Suprapubic skin (tissue), 4 donors: ENCODE results near the gene CLDN19. TPM values are rescaled to one million over a fixed set of nuclear protein-coding genes. Genes with fewer than 3 reads are reported as not detected.
A peak's percentile ranks its signal among the peaks of the same experiment; 100 is the strongest.

ENCODE experiments used
- DNase-seq, 2 donors: peaks; one replicate each; pipeline ENCODE4 v3.0.0-alpha.2; 2019; ENCODE audit warnings: low spot score in 2 of 2
- H3K27ac ChIP-seq: fragments of 200-600 bp; sonication (generic); one replicate; pipeline ENCODE4 v1.5.1; 2019
- H3K27me3 ChIP-seq: fragments of 200-600 bp; sonication (generic); one replicate; pipeline ENCODE4 v1.5.1; 2019
- H3K36me3 ChIP-seq: fragments of 200-600 bp; sonication (generic); one replicate; pipeline ENCODE4 v1.5.1; 2019
- H3K4me1 ChIP-seq: fragments of 200-600 bp; sonication (generic); one replicate; pipeline ENCODE4 v1.5.1; 2019
- H3K4me3 ChIP-seq: fragments of 200-600 bp; sonication (generic); one replicate; pipeline ENCODE4 v1.5.1; 2019; ENCODE audit warnings: mild to moderate bottlenecking
- H3K9me3 ChIP-seq: fragments of 200-600 bp; sonication (generic); one replicate; pipeline ENCODE4 v1.5.1; 2019
- EP300 ChIP-seq: sonication (generic); formaldehyde crosslinking; IDR thresholded peaks from one replicate; pipeline ENCODE4 v1.6.1; 2017; ENCODE audit warnings: antibody characterized with exemption
- POLR2A ChIP-seq, 2 donors: fragments of 450-650 bp; IDR thresholded peaks; one replicate each; pipeline ENCODE4 v1.6.1; 2017; ENCODE audit warnings: antibody characterized with exemption in 2 of 2, mild to moderate bottlenecking in 2 of 2, moderate library complexity in 2 of 2
- POLR2AphosphoS5 ChIP-seq, 3 donors: sonication (generic); formaldehyde crosslinking; IDR thresholded peaks; one replicate each; pipeline ENCODE4 v1.6.1; 2017; ENCODE audit warnings: antibody characterized with exemption in 3 of 3
- WGBS: methylation state at CpG from one replicate; pipeline ENCODE4 v1.1.5; 2018; 5-methylcytosine and 5-hydroxymethylcytosine counted together
- total RNA-seq, 4 donors: library from RNA; depleted of rRNA; stranded (reverse); fragments of >200 nt; gene quantifications; one replicate each; pipeline ENCODE4 v1.1.0, GENCODE V29; 2016
- TF ChIP-seq, protein P1 (sequence below), 2 donors: fragments of 200-600 bp in 1 of 2; fragments of 450-650 bp in 1 of 2; sonication (generic) in 1 of 2; IDR thresholded peaks; one replicate each; pipeline ENCODE4 v1.5.1; 2016 to 2019; ENCODE audit warnings: antibody characterized with exemption in 2 of 2, mild to moderate bottlenecking in 1 of 2, moderate library complexity in 1 of 2

Gene CLDN19
- total RNA-seq, 4 donors from 2014 or later = 0.38 to 0.98 (median 0.44) TPM; not detected in 1

DNA sequence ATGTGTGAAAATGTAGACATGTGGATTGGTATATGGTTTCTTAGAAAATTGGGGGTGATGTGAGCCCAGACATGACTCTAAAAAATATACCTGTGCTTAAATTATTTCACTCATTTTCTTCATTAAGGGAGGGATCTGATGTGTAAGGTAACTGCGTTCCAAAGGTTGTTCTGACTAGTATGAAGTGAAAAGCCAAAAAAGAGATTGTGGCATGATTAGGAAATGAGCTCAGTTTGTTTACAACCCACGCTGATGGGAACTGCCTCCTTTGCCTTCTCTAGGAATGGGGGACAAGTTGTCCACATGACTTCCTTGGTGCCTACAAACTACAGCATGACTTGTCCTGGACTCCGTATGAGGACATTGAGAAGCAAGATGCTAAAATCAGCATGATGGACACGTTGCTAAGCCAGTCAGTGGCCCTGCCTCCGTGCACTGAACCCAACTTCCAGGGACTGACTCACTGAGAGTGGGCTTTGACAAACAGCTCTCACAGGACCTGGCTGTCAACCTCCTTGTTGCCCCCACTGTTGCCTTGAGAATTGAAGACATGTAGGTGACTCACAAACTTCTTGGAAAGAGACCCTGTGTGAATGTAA, 35.0 kb upstream of the CLDN19 start:
- H3K27me3 ChIP-seq = no peaks in the 10 kb centered on the region
- H3K9me3 ChIP-seq = no peaks in the 10 kb centered on the region
- DNase-seq = no peak
- TF ChIP-seq, protein P1, sequence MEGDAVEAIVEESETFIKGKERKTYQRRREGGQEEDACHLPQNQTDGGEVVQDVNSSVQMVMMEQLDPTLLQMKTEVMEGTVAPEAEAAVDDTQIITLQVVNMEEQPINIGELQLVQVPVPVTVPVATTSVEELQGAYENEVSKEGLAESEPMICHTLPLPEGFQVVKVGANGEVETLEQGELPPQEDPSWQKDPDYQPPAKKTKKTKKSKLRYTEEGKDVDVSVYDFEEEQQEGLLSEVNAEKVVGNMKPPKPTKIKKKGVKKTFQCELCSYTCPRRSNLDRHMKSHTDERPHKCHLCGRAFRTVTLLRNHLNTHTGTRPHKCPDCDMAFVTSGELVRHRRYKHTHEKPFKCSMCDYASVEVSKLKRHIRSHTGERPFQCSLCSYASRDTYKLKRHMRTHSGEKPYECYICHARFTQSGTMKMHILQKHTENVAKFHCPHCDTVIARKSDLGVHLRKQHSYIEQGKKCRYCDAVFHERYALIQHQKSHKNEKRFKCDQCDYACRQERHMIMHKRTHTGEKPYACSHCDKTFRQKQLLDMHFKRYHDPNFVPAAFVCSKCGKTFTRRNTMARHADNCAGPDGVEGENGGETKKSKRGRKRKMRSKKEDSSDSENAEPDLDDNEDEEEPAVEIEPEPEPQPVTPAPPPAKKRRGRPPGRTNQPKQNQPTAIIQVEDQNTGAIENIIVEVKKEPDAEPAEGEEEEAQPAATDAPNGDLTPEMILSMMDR (IDR thresholded peaks at IDR 0.05) = no peak
- TF ChIP-seq POLR2A (IDR thresholded peaks at IDR 0.05) (no peak), EP300 (no peak), POLR2AphosphoS5 (IDR thresholded peaks at IDR 0.05) (no peak)
- H3K36me3 ChIP-seq = peaks cover 47% of the 10 kb centered on the region
- 85% methylated on average over 5 of the region's 5 CpGs for WGBS
- peaks cover 6% of the 10 kb centered on the region for H3K4me1 ChIP-seq
- H3K27ac ChIP-seq = no peak overlapping the region
- H3K4me3 ChIP-seq = no peak overlapping the region

DNA sequence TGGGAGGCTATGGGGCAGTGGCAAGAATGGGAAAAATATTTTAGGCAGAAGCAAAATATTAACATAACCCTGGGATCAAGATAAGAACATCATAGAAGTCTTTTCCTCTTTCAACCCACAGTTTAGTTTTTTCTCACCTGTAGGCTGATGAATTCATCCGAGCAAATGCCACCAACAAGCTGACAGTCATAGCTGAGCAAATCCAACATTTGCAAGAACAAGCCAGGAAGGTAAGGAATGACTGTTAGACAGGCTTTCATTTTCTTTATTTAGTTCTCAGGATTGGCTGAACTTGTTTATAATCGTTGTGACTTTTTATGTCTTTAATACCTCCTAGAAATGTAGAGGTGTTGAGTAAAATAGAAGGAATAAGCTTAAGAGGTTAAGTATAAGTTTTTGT, 33.4 kb upstream of the CLDN19 start:
- Histone ChIP-seq H3K4me1 (peaks cover 22% of the 10 kb centered on the region), H3K9me3 (no peaks in the 10 kb centered on the region), H3K27me3 (no peaks in the 10 kb centered on the region), H3K4me3 (no peak overlapping the region), H3K27ac (no peak overlapping the region), H3K36me3 (peaks cover 37% of the 10 kb centered on the region)
- WGBS = 48% methylated on average over 2 of the region's 2 CpGs
- no peak for DNase-seq
- TF ChIP-seq, protein P1 (IDR thresholded peaks at IDR 0.05) = no peak
- TF ChIP-seq EP300 = no peak
- no peak for TF ChIP-seq POLR2AphosphoS5 (IDR thresholded peaks at IDR 0.05)

- no peak overlapping the region for H3K4me3 ChIP-seq
- TF ChIP-seq POLR2AphosphoS5 (IDR thresholded peaks at IDR 0.05) = no peak
- TF ChIP-seq, protein P1 (IDR thresholded peaks at IDR 0.05) = no peak
- no peak for TF ChIP-seq POLR2A (IDR thresholded peaks at IDR 0.05)
- TF ChIP-seq EP300 = no peak
- no peaks in the 10 kb centered on the region for H3K9me3 ChIP-seq
- DNase-seq = no peak
- H3K27ac ChIP-seq = no peak overlapping the region
- WGBS = 74% methylated on average over 3 of the region's 3 CpGs
- no peaks in the 10 kb centered on the region for H3K27me3 ChIP-seq
- H3K4me1 ChIP-seq = peaks cover 44% of the 10 kb centered on the region
- peaks cover 12% of the 10 kb centered on the region for H3K36me3 ChIP-seq
These were observed 29.8 kb upstream of the CLDN19 start for GRCh38 chr1:42769811-42770210.

- Histone ChIP-seq H3K27ac (no peak overlapping the region), H3K9me3 (no peaks in the 10 kb centered on the region), H3K4me3 (peak overlapping the region; percentile 89), H3K4me1 (peaks cover 53% of the 10 kb centered on the region), H3K27me3 (no peaks in the 10 kb centered on the region), H3K36me3 (peaks cover 4% of the 10 kb centered on the region)
- DNase-seq = no peak
- 78% methylated on average over 2 of the region's 2 CpGs for WGBS
- no peak for TF ChIP-seq EP300
These were observed 28.1 kb upstream of the CLDN19 start for GRCh38 chr1:42768172-42768571.

DNA sequence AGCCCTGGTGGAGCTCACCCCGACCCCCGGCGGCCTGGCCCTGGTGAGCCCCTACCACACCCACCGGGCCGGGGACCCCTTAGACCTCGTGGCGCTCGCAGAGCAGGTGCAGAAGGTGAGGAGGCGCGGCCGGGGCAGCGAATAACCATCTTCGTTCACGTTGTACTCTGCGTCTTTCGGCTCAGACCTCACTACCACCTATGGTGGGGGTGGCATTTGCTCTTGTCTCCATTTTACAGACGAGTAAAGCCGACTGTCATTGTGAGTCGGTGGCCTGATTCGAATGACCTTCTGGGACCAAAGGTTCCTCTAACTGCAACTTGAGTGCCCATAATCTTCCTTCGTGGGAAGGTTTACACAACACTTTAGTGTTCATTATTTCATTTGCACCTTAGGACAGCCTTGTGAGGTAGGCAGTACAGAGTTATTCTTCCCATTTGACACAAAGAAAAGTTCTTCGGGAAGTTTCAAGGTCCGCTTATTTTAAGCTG, 27.5 kb upstream of the CLDN19 start:
- TF ChIP-seq EP300 = peak; percentile 23
- no peak for TF ChIP-seq POLR2AphosphoS5 (IDR thresholded peaks at IDR 0.05)
- H3K9me3 ChIP-seq = no peaks in the 10 kb centered on the region
- WGBS = 5% methylated on average over 11 of the region's 23 CpGs
- peak overlapping the region; percentile 89 for H3K4me3 ChIP-seq
- no peaks in the 10 kb centered on the region for H3K36me3 ChIP-seq
- no peaks in the 10 kb centered on the region for H3K27me3 ChIP-seq
- H3K27ac ChIP-seq = peak overlapping the region; percentile 88
- H3K4me1 ChIP-seq = peaks cover 56% of the 10 kb centered on the region
- no peak for DNase-seq

- H3K4me1 ChIP-seq = peaks cover 59% of the 10 kb centered on the region
- TF ChIP-seq EP300 (no peak), POLR2AphosphoS5 (IDR thresholded peaks at IDR 0.05) (peak in 2 of 3 donors; percentile 48 to 74), POLR2A (IDR thresholded peaks at IDR 0.05) (peak in 1 of 2 donors; percentile 82)
- TF ChIP-seq, protein P1 (IDR thresholded peaks at IDR 0.05) = no peak
- DNase-seq = peak; percentile 100
- no peaks in the 10 kb centered on the region for H3K27me3 ChIP-seq
- H3K27ac ChIP-seq = peak within 1 kb of the TSS; percentile 88
- no peaks in the 10 kb centered on the region for H3K36me3 ChIP-seq
- peak within 1 kb of the TSS; percentile 89 for H3K4me3 ChIP-seq
- 0% methylated on average over 13 of the region's 82 CpGs for whole genome bisulfite sequencing
- H3K9me3 ChIP-seq = no peaks in the 10 kb centered on the region
These were observed 26.9 kb upstream of the CLDN19 start, which contains the start of the genes C1orf50 and P3H1 for GRCh38 chr1:42766741-42767509. Gene C1orf50, plus strand, starts transcription at chr1:42767249. Its CDS starts 63 bp downstream, at chr1:42767312. Gene P3H1, minus strand, starts transcription at chr1:42767028. Its CDS starts 57 bp downstream, at chr1:42766971.
